ENCODE data around the gene RINL. TPM values are rescaled to one million over a fixed set of nuclear protein-coding genes. Genes with fewer than 3 reads are reported as not detected.

The RINL gene
- 1 to 10 TPM; 3.2 to 3.4 TPM for total RNA-seq
- long read RNA-seq: 0 reads

- DNase-seq (peak; percentile 70 to 75), ATAC-seq (peak; percentile 83)
- intact Hi-C loops (cut with DNase I, micrococcal nuclease): no loop called here
Measured at GRCh38 chr19:38877781-38878574, at the start of gene RINL. TSS of gene RINL (minus strand) at chr19:38878275. CDS start at chr19:38876742, 1,533 bp downstream.

GRCh38 chr19:38924388-38924787 is 46.3 kb upstream of the RINL start:
- intact Hi-C loops (cut with DNase I, micrococcal nuclease): loop anchor here in 1 of 2 donors (10.0 kb wide), 1 partner anchor 530 kb away; no protein-coding TSS in a partner anchor
- no peak for ATAC-seq
- no peak for DNase-seq

- intact Hi-C loops (cut with DNase I, micrococcal nuclease): loop anchor here in 1 of 2 donors (10.0 kb wide), 1 partner anchor 528 kb away; no protein-coding TSS in a partner anchor
- DNase-seq (no peak), ATAC-seq (no peak)
Measured at GRCh38 chr19:38922482-38922881, 44.4 kb upstream of the RINL start.

- intact Hi-C loops (cut with DNase I, micrococcal nuclease): loop anchor here in 1 of 2 donors (10.0 kb wide), 1 partner anchor 527 kb away; no protein-coding TSS in a partner anchor
- ATAC-seq (no peak), DNase-seq (no peak)
Measured at GRCh38 chr19:38921420-38922274, 43.6 kb upstream of the RINL start.

- intact Hi-C loops (cut with DNase I, micrococcal nuclease): loop anchor here in 1 of 2 donors (10.0 kb wide), 1 partner anchor 526 kb away; no protein-coding TSS in a partner anchor
- DNase-seq (no peak), ATAC-seq (no peak)
Measured at GRCh38 chr19:38920602-38921419, 42.7 kb upstream of the RINL start.

GRCh38 chr19:38919837-38920601 is 41.9 kb upstream of the RINL start:
- DNase-seq (no peak), ATAC-seq (no peak)
- intact Hi-C loops (cut with DNase I, micrococcal nuclease): loop anchor here in 1 of 2 donors (10.0 kb wide), 1 partner anchor 525 kb away; no protein-coding TSS in a partner anchor

DNA sequence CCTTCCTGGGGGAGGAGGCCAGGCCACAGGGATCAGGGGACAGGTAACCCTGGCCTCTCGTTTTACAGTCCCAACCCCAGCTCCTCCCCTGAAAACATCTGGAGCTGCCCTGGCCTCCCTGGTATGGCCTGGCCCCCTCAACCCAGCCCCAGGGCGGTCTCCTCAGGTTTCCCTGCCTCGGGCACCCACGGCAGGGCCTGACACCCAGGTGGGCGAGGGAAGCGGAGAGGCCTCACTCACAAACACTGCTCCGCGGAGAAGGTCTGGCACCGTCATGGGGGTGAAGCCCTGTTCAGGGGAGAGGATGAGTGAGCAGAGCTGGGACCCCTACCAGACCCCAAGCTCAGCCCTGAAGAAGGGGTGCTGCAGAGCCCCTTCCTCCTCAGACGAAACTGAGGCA is 40.5 kb upstream of the RINL start:
- ATAC-seq: no peak
- intact Hi-C loops (cut with DNase I, micrococcal nuclease): no loop called here
- DNase-seq: no peak

DNA sequence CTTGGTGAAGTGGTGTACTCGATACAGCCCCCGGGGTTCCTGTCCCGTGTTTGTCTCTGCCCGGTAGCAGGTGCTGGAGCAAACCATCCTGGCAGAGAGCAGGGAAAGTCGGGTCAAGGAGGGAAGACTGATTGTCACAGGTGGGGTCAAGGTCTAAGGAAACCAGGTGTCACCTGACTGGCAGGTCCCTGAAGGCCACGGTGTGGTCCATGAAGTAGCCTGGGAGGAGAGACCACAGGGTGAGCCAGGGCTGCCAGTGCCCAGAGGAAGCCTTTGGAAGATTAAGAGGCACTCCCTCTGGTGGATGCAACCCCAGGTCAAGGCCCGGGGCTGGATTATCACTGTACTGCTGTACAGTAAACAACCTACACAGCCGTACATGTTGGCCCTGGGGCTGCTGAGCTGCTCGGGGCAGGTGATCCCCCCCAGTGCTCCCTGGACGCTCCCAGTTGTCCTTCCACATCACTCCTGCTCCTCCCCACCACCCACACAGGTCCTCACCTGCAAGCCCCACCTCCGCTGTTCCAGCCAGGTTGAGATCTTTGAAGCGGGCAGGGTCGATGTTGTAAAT is 39.9 kb upstream of the RINL start:
- ATAC-seq (peak; percentile 75), DNase-seq (peak in 1 of 2 donors; percentile 27)
- intact Hi-C loops (cut with DNase I, micrococcal nuclease): no loop called here

- intact Hi-C loops (cut with DNase I, micrococcal nuclease): no loop called here
- DNase-seq (no peak), ATAC-seq (peak; percentile 4)
Measured at GRCh38 chr19:38917516-38917915, 39.4 kb upstream of the RINL start.

DNA sequence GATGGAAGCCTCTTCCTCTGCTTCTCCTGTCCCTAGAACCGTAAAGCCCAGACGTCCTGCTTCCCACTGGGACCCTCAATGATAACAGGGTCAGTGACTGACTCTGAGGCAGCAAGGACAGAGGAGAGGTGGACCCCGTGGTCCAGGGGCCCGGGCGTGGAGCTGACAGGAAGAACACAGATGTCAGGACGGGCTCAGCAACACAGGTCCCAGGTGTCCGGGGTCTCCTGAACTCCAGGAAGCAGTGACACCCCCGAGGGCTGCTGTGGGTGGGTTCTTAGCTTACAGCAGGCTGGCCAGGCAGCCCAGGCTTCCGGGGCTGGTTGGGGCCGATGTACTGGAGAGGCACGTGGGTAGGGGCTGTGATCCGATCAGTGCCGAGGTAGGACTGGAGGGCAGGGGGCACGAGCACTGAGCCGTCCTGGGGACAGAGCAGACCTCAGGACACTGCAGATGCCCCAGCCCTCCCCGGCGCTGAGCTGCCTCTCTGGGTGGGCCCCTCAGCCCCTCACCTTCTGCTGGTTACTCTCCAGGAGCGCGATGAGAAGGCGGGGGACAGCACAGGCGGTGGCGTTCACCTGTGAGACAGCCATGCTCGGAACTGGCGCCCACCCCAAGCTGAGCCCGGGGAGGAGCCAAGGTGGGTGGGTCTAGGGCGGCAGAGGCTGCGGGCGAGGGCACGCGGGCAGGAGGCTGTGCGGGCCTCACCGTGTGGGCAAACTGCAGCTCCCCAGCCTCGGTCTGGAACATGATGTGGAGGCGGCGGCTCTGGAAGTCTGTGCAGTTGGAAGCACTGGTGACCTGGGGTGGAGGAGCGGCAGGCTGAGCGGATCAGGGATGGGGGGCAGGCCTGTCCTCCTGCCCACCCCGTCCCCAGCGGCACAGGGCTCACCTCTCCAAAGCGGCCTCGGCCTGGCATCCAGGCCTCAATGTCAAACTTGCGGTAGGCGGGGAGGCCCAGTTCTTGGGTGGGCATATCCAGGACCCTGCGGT is 37.5 kb upstream of the RINL start:
- ATAC-seq (no peak), DNase-seq (no peak)
- intact Hi-C loops (cut with DNase I, micrococcal nuclease): no loop called here

GRCh38 chr19:38913958-38914357 is 35.9 kb upstream of the RINL start:
- ATAC-seq: no peak
- peak in 1 of 2 donors; percentile 14 for DNase-seq
- intact Hi-C loops (cut with DNase I, micrococcal nuclease): no loop called here

- intact Hi-C loops (cut with DNase I, micrococcal nuclease): no loop called here
- ATAC-seq (no peak), DNase-seq (no peak)
Measured at GRCh38 chr19:38912600-38913514, 34.8 kb upstream of the RINL start.

- ATAC-seq (no peak), DNase-seq (no peak)
- intact Hi-C loops (cut with DNase I, micrococcal nuclease): no loop called here
Measured at GRCh38 chr19:38911388-38912001, 33.4 kb upstream of the RINL start.

GRCh38 chr19:38910488-38910887 is 32.4 kb upstream of the RINL start:
- ATAC-seq (no peak), DNase-seq (no peak)
- intact Hi-C loops (cut with DNase I, micrococcal nuclease): no loop called here

DNA sequence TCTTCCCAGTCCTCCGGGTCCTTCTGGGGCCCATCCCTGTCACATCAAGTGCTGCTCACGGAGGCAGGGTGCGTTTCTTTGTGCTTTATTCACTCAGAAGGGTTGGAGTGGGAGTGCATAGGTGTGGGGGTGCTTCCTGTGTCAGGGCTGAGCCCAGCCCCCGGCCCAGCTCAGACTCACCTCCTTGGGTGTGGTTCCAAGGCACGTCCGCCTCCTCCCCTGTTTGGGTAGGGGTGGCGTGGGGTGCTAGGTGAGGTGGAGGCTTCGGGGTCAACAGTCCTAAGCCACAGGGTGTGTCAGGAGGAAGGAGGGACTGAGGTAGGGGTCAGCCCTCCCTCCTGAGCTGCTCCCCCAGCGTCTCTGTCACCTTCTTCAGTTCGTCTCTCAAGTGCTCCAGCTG is 30.8 kb upstream of the RINL start:
- DNase-seq (no peak), ATAC-seq (no peak)
- intact Hi-C loops (cut with DNase I, micrococcal nuclease): no loop called here
